GM10847 (cell line): Measurements from ENCODE around the gene PHF20.

Experiments
- POLR2A ChIP-seq: IDR thresholded peaks from 2 replicates; pipeline ENCODE4 v1.6.1; 2011; ENCODE audit not compliant: insufficient read length; ENCODE audit errors: extremely low read depth

Gene PHF20

DNA sequence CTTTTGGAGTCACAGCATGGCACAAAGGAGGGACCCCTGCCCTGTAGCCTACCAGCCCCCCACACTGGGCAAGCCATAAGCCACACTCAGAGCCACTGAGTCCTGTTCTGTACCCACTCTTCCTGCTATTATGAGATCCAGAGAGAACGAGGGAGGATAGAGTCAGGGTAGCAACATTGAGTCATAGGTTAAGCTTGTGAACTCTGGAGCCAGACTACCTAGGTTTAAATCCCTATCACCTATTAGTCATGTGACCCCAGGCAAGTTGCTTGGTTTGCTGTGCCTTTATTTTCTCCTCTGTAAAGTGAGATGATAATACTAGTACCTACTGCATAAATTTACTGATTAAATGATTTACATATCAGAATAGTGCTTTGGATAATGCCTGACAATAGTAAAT lies 197.1 kb downstream of the PHF20 start:
- no peak for TF ChIP-seq POLR2A

DNA sequence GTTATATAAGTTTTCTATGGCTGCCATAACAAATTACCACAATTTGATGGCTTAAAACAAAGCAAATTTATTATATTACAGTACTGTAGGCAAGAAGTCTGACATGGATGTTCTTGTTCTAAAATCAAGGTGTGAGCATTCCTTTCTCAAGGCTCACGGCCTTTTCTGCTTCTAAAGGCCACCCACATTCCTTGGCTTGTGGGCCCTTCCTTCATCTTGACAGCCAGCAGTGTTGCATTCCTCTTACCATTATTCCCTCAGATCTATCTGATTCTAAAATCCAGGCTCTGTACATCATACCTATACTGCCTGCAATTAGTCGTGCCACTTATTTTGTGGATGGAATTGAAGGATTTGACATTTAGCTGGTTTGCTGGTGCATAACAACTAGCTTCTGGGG lies 200.2 kb downstream of the PHF20 start:
- TF ChIP-seq POLR2A = no peak

- TF ChIP-seq POLR2A = no peak
Observed at GRCh38 chr20:35972462-35972861, 200.6 kb downstream of the PHF20 start.

GRCh38 chr20:35974256-35974655 lies 202.4 kb downstream of the PHF20 start:
- TF ChIP-seq POLR2A = no peak

DNA sequence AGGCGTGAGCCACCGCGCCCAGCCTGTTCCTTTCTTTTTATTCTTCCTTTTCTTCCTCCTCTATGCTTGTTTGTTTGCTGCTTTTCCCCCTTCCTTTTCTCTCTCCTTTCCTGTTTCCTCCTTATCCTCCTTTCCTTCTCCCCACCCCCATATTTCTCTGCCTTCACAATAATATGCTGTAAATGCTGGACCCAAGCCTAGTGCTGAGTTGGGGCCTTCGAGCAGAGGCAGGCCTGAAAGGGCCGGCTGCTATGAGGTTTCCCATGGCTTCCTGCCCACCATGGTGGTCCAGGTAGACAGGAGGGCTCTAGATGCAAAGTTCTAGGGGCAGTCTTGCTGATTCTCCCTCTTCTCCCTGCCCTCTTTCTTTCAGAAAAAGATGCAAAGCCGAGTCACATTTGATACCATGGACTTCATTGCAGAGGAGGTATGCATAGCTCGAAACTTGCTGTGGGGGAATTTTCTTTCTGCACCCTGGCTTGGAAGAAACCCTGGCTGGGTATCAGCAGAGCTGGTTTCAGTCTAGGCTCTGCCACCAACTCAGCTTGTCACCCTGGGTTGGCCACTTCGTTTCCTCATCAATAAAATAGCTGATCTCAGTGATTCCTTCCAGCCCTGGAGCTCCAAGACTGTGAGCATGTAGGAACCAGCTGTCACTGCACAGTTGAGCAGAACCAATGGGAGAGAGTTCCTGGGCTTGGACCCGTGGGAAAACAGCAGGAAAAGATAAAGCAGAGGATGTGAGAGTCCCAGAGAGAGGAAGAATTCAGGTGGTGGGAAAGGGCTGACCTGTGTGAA lies 204.0 kb downstream of the PHF20 start:
- no peak for TF ChIP-seq POLR2A

- TF ChIP-seq POLR2A = no peak
Observed at GRCh38 chr20:35978041-35978513, 206.3 kb downstream of the PHF20 start.

DNA sequence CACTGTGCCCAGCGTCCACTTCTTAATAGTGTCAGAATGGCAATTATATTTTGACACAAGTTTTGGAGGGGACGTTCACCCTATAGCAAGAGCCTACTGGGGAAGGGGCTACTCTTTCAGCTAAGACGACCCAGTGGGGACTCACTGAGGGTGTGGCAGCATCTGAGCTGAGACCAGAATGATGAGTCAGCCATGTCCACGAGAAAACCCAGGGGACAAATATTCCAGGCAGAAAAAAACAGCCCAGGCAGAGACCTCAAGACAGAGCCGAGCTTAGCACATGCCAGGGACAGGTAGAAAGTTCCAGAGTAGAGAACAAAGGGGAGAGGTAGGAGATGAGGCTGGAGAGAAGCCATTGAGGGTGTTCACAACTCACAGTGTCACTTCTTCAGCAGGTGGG lies 207.7 kb downstream of the PHF20 start:
- TF ChIP-seq POLR2A = no peak

- TF ChIP-seq POLR2A = no peak
Observed at GRCh38 chr20:35981969-35982368, 210.2 kb downstream of the PHF20 start.

DNA sequence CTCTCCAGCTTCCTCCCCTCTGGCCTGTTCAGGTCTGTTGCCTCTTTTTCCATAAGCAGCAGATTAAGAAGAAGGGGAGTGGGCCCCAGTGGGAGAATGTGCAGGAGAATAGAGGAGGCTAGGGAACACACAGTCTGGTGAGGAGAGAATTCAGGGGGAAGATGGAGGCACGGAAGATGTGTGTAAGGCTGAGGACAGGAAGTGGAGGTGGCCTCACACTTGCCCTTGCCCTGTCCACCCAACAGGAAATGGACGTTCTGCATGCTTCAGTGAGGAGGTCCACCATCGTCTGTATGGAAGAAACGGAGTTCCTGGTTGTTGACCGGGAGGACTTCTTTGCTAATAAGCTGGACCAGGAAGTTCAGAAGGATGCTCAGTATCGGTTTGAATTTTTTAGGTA lies 212.6 kb downstream of the PHF20 start:
- TF ChIP-seq POLR2A = no peak

GRCh38 chr20:35985806-35986205 lies 214.0 kb downstream of the PHF20 start:
- no peak for TF ChIP-seq POLR2A

GRCh38 chr20:35988910-35989463 lies 217.2 kb downstream of the PHF20 start:
- TF ChIP-seq POLR2A = no peak

DNA sequence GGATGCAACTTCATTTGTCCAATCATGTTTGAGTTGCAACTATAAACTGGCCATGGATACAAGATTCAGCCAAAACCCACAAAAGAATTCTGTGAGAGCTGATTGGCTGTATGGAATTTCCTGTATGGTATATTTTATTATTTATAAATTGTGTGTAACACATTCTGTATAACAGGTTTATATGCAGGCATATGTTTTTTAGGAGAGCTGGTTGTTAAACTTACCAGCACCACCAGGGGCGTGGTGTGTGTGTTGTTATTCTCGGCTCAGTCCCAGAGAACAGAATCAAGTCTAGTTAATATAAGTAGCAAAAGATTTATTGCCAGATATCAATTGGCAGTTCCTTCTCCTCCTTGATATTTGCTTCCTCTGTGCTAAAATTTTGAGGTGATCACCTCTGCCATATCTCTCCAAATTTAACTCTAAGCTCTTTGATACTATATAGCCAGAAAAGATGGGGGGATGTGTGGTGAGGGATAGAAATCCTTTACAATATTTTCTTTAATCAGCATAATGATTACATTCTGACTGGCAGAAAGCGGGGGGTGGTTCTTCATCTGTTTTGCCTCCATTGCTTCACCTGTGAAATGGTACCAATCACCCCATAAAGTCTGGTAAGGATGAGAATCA lies 219.4 kb downstream of the PHF20 start:
- TF ChIP-seq POLR2A = no peak

DNA sequence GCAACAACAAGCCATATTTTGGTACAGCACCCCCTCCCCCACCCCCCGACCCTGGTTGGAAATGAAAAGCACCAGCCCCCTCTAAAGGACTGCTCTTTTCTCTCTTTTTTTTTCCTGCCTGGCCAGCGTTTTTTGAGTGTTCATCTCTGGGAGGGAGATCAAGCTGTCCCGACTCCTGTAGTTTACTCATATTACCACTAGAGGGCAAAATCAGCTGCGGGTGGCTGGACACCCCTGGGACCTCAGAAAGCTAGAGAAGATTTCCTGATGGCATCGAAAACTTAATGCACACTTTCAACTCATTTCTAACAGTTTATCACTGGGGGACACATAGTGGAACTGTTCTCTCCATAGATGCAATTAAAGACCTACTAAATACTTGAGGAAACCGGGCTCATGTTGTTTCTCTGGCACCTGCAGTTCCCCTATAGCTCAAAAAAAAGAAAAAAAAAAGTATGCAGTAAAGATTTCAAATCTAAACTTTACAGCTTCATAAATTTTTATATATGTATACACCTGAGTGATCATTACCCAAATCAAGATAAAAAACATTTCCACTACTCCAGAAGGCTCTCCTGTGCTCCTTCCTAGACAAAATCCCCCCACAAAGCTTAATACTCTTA lies 221.0 kb downstream of the PHF20 start:
- no peak for TF ChIP-seq POLR2A

GRCh38 chr20:35994994-35995453 lies 223.2 kb downstream of the PHF20 start:
- no peak for TF ChIP-seq POLR2A
